ENCODE data around the gene CANT1.

GRCh38 chr17:78944956-78945355, 64.6 kb downstream of the CANT1 start:
- no peak for TF ChIP-seq POLR2A (IDR thresholded peaks at IDR 0.05)
- TF ChIP-seq, protein P1, sequence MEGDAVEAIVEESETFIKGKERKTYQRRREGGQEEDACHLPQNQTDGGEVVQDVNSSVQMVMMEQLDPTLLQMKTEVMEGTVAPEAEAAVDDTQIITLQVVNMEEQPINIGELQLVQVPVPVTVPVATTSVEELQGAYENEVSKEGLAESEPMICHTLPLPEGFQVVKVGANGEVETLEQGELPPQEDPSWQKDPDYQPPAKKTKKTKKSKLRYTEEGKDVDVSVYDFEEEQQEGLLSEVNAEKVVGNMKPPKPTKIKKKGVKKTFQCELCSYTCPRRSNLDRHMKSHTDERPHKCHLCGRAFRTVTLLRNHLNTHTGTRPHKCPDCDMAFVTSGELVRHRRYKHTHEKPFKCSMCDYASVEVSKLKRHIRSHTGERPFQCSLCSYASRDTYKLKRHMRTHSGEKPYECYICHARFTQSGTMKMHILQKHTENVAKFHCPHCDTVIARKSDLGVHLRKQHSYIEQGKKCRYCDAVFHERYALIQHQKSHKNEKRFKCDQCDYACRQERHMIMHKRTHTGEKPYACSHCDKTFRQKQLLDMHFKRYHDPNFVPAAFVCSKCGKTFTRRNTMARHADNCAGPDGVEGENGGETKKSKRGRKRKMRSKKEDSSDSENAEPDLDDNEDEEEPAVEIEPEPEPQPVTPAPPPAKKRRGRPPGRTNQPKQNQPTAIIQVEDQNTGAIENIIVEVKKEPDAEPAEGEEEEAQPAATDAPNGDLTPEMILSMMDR (IDR thresholded peaks at IDR 0.05) = no peak
